ENCODE measurements around the gene CD28. TPM values are rescaled to one million over a fixed set of nuclear protein-coding genes. Genes with fewer than 3 reads are reported as not detected.

CD28 gene
- total and polyA plus RNA-seq, 10 of the 15 experiments (the other 5 are each of a cell fraction or from before 2014, with no cell fraction given) = 0.03 to 0.23 (median 0.04) TPM; not detected in 7

DNA sequence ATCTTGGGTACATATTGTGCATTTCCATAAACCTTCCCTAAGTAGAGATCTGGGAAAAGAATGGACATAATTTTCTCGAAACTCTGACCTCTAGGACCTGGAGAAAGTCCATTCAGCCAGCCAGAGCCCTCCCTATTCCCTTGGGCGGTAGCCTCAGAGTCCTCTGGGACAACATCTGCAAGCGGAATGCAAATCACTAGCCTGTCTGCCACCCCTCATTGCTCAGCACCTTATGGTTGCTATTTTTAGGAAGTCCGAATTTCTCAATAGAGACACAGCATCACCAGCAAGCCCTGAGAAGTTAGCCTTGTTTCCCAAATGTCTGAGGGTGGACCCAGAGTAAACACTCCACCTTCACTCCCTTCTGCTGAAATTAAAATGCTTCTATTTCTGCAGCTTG, 17.6 kb upstream of the CD28 start (continued):
- TF ChIP-seq RAD21 (IDR thresholded peaks at IDR 0.05; ENCODE audit: insufficient read depth, low read depth, low read length) (no peak), TBL1XR1 (IDR thresholded peaks at IDR 0.05; ENCODE audit: low read depth, low read length) (peak; percentile 57; the same call in 1 of the 2 replicates), SUZ12 (IDR thresholded peaks at IDR 0.05; ENCODE audit: unreplicated experiment) (no peak), POLR2AphosphoS5 (IDR thresholded peaks at IDR 0.05; ENCODE audit: low read length) (no peak), EED (IDR thresholded peaks at IDR 0.05; ENCODE audit: low read depth) (no peak), IKZF2 (IDR thresholded peaks at IDR 0.05) (0 out of 4 replicates have a peak, but pooled peaks of 1 of the 2 experiments have one; percentile 26), MEF2B (IDR thresholded peaks at IDR 0.05; ENCODE audit: partially characterized antibody, poor library complexity, severe bottlenecking) (peak; percentile 98), BRCA1 (IDR thresholded peaks at IDR 0.05; ENCODE audit: low read depth, low read length) (no peak), ZNF274 (IDR thresholded peaks at IDR 0.05; ENCODE audit: insufficient read depth, insufficient read length) (no peak), HDAC6 (IDR thresholded peaks at IDR 0.05; ENCODE audit: unreplicated experiment) (no peak), ATF3 (IDR thresholded peaks at IDR 0.05; ENCODE audit: borderline replicate concordance, extremely low read depth, low read depth, low read length) (no peak), PAX5 (IDR thresholded peaks at IDR 0.05; ENCODE audit: borderline replicate concordance, low read depth, low read length) (peak; percentile 56; the same call in 1 of the 2 replicates), SIX5 (IDR thresholded peaks at IDR 0.05; ENCODE audit: low read depth, low read length, severe bottlenecking) (no peak), RFX5 (IDR thresholded peaks at IDR 0.05; ENCODE audit: low read depth, low read length) (no peak), POLR2AphosphoS2 (IDR thresholded peaks at IDR 0.05; ENCODE audit: low read depth, low read length) (no peak), SREBF2 (IDR thresholded peaks at IDR 0.05; ENCODE audit: low read length) (no peak), LARP7 (IDR thresholded peaks at IDR 0.05) (no peak), ETV6 (conservative IDR thresholded peaks at IDR 0.05 in 1 of 2, IDR thresholded peaks at IDR 0.05 in 1 of 2; ENCODE audit: borderline replicate concordance in 1 of 2, low read depth in 1 of 2) (no peak), POU2F2 (IDR thresholded peaks at IDR 0.05; ENCODE audit: borderline replicate concordance, low read depth, low read length) (peak; percentile 90; the same call in 2 of the 3 replicates)
- TF ChIP-seq, protein P1, sequence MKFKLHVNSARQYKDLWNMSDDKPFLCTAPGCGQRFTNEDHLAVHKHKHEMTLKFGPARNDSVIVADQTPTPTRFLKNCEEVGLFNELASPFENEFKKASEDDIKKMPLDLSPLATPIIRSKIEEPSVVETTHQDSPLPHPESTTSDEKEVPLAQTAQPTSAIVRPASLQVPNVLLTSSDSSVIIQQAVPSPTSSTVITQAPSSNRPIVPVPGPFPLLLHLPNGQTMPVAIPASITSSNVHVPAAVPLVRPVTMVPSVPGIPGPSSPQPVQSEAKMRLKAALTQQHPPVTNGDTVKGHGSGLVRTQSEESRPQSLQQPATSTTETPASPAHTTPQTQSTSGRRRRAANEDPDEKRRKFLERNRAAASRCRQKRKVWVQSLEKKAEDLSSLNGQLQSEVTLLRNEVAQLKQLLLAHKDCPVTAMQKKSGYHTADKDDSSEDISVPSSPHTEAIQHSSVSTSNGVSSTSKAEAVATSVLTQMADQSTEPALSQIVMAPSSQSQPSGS (IDR thresholded peaks at IDR 0.05; ENCODE audit: low read length) = peak; percentile 45; the same call in 1 of the 2 replicates
- TF ChIP-seq, protein P2, sequence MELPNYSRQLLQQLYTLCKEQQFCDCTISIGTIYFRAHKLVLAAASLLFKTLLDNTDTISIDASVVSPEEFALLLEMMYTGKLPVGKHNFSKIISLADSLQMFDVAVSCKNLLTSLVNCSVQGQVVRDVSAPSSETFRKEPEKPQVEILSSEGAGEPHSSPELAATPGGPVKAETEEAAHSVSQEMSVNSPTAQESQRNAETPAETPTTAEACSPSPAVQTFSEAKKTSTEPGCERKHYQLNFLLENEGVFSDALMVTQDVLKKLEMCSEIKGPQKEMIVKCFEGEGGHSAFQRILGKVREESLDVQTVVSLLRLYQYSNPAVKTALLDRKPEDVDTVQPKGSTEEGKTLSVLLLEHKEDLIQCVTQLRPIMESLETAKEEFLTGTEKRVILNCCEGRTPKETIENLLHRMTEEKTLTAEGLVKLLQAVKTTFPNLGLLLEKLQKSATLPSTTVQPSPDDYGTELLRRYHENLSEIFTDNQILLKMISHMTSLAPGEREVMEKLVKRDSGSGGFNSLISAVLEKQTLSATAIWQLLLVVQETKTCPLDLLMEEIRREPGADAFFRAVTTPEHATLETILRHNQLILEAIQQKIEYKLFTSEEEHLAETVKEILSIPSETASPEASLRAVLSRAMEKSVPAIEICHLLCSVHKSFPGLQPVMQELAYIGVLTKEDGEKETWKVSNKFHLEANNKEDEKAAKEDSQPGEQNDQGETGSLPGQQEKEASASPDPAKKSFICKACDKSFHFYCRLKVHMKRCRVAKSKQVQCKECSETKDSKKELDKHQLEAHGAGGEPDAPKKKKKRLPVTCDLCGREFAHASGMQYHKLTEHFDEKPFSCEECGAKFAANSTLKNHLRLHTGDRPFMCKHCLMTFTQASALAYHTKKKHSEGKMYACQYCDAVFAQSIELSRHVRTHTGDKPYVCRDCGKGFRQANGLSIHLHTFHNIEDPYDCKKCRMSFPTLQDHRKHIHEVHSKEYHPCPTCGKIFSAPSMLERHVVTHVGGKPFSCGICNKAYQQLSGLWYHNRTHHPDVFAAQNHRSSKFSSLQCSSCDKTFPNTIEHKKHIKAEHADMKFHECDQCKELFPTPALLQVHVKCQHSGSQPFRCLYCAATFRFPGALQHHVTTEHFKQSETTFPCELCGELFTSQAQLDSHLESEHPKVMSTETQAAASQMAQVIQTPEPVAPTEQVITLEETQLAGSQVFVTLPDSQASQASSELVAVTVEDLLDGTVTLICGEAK (IDR thresholded peaks at IDR 0.05; ENCODE audit: borderline replicate concordance) = no peak
- TF ChIP-seq, protein P3, sequence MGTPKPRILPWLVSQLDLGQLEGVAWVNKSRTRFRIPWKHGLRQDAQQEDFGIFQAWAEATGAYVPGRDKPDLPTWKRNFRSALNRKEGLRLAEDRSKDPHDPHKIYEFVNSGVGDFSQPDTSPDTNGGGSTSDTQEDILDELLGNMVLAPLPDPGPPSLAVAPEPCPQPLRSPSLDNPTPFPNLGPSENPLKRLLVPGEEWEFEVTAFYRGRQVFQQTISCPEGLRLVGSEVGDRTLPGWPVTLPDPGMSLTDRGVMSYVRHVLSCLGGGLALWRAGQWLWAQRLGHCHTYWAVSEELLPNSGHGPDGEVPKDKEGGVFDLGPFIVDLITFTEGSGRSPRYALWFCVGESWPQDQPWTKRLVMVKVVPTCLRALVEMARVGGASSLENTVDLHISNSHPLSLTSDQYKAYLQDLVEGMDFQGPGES (IDR thresholded peaks at IDR 0.05) = no peak
- TF ChIP-seq, protein P4, sequence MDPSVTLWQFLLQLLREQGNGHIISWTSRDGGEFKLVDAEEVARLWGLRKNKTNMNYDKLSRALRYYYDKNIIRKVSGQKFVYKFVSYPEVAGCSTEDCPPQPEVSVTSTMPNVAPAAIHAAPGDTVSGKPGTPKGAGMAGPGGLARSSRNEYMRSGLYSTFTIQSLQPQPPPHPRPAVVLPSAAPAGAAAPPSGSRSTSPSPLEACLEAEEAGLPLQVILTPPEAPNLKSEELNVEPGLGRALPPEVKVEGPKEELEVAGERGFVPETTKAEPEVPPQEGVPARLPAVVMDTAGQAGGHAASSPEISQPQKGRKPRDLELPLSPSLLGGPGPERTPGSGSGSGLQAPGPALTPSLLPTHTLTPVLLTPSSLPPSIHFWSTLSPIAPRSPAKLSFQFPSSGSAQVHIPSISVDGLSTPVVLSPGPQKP (IDR thresholded peaks at IDR 0.05; ENCODE audit: low read depth, low read length) = no peak

Data from GM12878 (cell line).